ENCODE data around the gene PPP1R13B.
"Not testable (repeated sequence)": the region's sequence is repeated elsewhere in the genome, so short reads cannot be mapped to it uniquely, and the experiment has no call there.

Gene PPP1R13B

DNA sequence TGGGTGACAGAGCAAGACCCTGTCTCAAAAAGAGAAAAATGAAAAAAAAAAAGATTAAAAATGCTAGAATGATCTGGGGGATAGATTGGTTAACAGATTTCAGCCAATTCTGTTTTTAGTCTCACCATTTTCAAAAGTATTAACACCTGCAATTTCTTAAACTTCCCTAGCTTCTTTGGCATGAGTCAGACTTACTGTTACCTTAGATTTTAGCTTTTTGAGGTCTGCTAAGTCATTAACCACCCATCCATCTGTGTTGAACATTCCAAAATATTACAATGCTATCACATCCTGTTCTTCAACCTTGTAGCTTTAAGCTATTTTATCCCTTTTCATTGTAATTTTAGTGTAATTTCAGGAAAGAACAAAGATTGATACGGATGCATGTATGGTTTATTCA lies 59.3 kb downstream of the PPP1R13B start:
- no peak for DNase-seq (ENCODE audit: low read depth, low spot score)

DNA sequence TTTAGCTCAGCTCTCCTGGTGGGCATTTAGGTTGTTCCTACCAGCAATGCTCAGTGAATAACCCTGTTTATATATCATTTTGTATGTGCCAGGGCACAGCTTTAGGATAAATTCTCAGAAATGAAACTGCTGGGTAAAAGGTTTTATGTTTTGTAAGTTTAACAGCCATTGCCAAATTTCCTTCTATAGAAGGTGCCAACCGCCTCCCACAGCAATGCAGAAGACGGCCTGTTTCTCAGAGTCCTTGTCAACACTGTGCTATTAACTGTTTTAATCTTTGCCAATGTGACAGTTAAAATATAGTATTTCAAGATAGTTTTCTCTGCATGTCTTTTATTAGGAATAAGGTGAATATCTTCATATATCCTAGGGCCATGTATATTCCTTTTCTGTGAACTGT lies 65.0 kb downstream of the PPP1R13B start:
- no peak for DNase-seq (ENCODE audit: low read depth, low spot score)

DNA sequence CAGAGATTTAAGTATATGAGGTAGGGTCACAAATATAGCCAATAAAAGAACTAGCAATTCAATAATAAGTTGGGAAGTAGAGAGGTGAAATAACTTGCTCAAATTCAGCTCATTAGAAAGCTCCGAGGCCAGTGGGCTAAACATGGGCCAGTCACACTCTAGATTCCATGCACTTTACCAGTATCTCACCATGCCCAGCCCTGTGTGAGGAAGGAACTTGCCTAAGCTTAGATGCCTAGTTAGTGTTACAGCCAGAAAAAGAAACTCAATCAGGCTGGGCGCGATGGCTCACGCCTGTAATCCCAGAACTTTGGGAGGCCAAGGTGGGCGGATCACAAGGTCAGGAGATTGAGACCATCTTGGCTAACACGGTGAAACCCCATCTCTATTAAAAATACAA lies 71.1 kb downstream of the PPP1R13B start:
- not testable (repeated sequence) for DNase-seq (ENCODE audit: low read depth, low spot score)

DNA sequence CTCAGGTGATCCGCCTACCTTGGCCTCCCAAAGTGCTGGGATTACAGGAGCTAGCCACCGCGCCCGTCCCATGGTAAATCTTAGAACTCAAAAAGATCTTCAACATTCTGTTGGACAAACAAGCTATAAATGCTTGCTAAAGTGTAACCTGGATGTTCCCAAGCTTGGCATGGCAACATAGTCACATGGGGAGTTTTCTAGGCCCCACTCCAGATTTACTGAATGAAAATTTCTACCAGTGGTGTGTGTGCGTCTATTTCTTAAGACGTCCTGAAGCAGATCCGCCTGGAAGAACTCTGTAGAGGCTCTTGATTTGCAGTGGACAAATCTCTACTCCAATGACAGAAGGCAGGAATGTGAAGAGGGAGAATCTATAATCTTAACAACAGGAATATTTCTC lies 71.9 kb downstream of the PPP1R13B start:
- DNase-seq (ENCODE audit: low read depth, low spot score), result no peak

DNA sequence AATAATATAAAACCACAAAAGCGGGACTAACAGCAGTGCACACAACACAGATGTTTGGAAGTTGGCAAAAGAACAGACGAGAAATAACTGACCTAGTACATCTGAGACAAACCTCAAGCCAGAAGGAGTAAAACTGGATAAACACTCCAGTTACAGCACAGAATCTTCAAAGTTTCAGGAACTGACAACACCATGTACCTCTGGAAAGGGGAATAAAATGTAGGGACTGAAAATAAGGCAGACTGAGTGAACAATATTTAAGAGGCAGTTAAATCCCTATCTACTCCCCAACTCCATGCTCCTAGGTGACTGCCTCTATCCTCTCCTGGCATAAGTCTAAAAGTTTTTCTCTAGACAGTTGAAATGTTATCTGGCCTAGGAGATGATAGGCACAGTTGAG lies 73.9 kb downstream of the PPP1R13B start:
- DNase-seq (ENCODE audit: low read depth, low spot score), result no peak

DNA sequence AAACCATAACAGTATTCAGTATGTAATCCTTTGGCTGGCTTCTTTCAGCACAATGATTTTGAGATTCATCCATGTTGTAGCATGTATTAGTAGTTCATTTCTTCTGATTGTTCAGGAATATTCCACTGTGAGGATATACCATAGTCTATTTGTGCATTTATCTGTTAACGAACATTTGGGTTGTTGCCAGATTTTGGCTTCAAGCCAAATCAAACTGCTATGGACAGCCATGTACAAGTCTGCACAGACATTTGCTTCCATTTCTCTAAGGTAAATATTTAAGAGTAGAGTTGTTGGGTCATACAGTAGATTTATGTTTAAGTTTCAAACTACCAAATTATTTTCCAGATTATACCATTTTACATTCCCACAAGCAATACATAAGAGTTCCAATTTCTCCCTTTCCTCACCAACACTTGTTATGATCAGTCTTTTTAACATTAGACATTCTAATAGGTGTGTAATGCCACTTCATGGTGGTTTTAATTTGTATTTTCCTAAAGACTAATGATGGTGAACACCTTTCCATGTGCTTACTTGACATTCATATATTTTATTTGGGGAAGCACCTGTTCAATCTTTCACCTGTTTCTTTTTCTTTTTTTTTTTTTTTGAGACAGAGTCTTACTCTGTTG lies 75.2 kb downstream of the PPP1R13B start:
- no peak for DNase-seq (ENCODE audit: low read depth, low spot score)

DNA sequence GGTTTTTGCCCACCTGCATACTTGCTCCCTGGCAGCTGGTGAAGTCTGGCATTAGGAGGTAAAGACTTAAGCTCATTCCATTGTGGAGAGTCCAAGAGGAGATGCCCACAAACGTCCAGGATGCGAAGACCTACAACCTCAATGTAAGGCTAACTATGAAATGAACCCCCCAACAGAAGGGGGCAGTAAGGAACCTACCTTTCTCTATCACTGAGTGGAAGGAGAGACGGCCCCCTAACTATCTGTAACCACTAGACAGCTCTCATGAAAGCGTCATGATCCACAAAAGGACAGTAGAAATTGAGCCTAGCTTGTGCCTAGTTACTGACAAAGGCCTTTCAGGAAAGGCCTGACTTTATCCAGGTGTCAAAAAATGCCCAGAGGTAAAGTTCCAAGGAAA lies 76.5 kb downstream of the PPP1R13B start:
- no peak for DNase-seq (ENCODE audit: low read depth, low spot score)

DNA sequence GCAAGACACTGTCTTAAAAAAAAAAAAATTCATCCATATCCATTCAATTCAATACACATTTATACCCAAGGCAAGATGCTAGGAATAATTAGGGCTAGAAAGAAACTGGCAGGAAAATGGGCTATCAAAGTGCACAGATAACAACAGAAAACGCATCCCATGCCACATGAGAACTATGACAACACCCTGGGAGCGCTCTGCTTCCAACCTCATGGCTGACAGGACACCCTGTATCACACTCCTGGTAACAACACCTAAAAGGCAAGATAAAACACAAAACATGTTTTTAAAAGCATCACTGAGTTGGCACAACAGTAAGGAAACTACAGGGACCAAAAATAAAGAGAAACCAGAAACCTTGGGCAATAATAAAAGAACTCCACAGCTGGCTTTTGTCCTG lies 76.9 kb downstream of the PPP1R13B start:
- no peak for DNase-seq (ENCODE audit: low read depth, low spot score)

DNA sequence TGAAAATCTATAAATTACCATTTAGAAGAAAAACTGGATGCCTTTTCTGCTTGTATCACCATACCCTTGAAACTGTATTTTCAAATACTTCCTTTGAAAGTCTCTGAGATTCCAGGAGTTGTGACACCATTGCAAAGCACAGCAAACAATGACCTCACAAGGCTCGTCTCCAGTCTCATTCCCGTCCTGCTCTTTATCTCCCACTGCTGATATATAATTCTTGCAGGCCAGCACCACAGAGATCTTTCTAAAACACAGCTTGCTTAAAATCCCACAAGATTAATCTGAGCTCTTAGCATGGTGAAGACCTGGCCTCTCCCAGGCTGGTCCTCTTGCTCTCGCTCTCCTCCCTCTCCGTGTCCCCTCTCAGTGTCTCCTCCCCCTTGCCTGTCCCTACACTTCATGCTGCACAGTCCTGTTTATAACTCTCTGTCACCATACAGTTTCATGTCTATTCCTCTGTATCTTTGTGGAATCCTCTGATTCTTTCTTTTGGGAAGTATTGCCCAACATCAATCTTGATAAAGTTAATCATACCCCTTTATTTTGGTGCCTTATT lies 80.0 kb downstream of the PPP1R13B start:
- no peak for DNase-seq (ENCODE audit: low read depth, low spot score)

DNA sequence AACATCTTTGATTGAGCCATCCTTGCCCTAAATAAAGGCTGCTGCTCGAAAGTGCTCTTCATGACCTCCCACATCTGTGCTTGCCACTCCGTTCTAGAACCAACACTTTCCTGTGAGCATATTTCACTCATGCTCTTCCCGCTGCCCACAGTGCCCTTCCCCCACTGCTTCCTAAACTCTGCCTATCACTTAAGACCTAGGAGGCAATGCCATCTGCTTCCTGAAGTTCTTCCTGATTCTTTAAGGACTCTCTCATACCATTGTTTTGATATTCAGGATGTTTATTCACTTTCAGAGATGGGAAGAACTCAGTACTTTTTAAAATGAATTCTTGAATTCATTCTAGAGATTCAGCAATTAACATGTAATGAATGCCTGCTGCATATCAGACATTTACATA lies 81.8 kb downstream of the PPP1R13B start:
- DNase-seq (ENCODE audit: low read depth, low spot score), result no peak

DNA sequence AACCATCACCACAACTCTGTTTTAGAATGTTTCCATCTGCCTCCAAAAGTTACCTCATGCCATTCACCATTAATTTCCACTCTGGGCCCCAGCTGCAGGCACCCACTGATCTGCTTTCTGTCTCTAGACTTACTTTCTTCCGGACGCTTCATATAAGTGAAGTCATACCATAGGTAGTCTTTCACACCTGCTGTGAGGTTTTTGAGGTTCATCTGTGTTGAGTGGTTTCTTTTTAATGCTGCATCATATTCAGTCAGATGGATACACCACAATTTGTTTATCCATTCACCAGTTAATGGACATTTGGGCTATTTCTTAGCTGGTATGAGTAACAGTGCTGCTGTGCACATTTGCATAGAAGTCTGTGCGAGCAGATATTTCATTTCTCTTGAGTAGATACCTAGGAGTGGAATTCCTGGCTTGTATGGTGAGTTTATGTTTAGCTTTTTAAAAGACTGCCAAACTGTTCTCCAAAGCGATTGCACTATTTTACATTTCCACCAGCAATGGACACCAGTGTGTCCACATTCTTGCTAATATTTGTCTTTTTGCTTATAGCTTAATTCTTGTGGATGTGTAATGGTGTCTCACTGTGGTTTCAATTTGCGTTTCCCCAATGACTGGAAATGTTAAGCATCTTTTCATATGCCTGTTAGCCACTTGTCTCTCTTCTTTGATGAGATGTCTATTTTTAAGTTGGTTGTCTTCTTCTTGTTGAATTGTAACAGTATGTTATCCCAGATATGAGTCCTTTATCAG lies 83.5 kb downstream of the PPP1R13B start:
- DNase-seq (ENCODE audit: low read depth, low spot score), result no peak

DNA sequence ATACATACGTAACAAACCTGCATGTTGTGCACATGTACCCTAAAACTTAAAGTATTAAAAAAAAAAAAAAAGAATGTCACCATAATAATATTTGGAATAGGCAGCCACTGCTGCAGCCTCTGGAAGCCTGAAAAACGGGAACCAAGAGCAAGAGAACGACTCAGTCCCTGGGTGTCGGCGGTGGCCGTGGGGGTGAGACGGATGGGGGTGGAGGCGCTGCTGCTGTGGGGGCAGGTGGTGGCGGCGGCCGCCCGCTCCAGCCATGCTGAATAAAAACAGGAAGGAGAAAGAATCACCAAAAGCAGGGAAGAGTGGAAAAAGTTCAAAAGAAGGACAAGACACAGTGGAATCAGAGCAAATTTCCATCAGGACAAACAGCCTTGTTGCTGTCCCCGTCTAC lies 84.8 kb downstream of the PPP1R13B start:
- DNase-seq (ENCODE audit: low read depth, low spot score), result no peak

DNA sequence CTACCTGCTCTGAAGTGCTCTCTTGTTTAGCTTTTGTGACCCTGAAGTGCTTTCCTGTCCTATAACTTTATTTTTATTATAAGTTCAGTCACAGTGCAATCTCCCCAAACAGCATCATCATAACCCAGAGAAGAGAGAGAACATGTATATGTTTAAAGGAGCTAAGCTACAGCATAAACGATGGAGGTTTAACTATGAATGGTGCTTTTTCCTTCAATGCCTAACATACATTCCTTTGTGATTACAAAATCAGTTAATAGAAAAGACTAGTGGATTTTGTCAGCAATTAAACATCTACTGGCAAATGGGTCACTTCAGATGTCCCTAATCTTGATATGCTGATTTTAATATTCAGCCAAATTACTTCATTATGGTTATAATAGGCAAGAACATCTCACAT lies 85.3 kb downstream of the PPP1R13B start:
- no peak for DNase-seq (ENCODE audit: low read depth, low spot score)

DNA sequence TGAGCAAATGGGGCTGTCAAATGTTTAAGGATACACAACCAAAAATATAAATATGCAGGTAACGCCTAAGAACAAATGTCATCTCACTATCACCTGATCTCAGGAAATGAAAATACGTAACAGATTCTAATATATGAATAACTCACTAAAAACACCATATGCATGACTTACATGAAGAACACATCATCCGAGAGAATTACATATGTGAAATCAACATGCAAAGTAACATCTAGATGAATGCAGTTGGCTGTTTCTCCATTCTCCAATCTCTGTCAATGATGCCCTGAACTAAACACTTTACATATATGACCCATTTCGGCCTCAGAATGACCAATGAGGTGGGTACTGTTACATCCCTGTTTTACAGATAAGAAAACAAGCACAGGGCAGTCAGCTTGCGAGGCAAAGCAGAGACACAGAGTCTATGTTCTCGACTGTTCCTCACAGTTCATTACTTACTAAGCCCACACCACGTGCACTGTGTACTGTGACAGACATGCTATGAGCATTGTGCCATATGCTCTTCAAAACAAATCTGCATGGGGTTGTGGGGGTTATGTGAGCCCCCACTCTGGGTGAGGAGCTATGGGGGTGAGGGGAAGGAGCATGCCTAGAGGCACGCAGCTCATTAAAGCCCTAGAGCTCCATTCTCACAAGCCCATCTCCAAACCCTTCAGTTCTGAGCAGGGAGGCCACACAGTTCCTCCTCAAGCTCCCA lies 89.2 kb downstream of the PPP1R13B start:
- DNase-seq (ENCODE audit: low read depth, low spot score), result no peak

DNA sequence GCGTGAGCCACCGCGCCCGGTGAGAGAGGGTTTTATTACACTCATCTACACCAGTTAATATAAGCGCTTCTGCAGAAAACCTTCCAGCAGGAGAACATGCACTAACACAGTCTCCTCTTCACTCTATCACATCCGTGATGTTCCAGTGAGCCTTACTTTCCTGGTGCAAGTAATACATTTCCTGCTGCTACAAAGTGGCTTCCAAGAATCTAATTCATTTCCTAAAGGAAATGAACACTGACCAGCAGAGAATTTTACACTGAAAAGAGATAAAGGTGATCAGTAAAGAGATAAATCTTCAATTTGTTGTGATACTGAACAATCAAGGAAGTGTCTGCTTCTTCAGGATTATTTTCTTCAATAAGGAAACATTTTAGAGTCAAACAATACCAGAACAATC lies 92.3 kb downstream of the PPP1R13B start:
- DNase-seq (ENCODE audit: low read depth, low spot score), result no peak

DNA sequence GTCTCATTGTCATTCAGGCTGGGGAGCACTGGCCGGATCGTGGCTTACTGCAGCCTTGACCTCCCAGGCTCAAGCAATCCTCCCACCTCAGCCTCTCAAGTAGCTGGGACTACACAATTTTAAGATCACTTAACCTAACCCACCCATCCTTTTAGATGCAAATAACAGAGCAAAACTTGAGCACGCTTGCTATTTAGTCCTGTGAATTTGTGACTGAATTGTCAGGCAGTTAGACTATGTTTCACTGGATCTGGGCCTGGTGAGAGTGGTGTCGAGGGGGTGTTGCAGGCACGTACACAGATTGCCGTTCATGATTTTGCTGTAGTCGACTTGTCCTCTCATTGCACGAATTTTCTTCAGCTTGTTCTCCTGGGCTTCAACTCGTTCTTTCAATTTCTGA lies 93.6 kb downstream of the PPP1R13B start:
- DNase-seq (ENCODE audit: low read depth, low spot score), result no peak

DNA sequence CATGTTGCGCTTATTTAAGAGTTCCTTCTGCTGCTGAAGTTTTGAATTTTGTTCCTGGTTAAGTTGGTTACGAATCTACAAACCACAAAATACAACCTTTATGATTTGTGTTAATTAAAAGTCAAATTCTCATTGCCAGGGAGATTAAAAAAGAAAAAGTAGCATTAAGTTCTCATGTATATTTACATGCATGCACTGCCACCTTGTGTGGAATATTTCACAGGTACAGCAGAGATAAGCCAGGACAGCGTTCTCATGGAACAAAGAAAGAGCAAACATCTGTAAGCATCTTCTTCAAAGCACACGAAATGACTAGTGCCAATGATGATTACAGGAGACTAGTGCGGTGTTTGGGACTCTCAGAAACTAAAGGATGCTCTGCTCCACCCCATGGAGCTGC lies 97.5 kb downstream of the PPP1R13B start:
- no peak for DNase-seq (ENCODE audit: low read depth, low spot score)

DNA sequence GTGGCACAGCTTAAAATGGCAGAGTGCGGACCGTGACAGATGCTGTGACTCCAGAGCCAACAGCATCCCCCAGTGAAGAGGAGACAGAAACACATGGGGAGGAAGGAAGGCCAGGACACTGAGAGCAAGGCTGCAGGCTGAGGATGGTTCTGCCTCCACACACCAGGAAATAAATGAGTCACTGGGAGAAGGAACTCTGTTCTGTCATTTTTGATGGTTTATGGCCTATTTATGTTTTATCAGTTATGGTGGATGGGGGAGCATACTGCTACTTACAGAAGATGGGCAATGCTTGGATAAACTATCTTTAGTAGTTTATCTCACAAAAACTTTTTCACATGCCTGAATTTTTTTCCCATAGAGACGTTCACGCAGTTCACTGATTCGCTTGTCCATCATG lies 97.9 kb downstream of the PPP1R13B start:
- no peak for DNase-seq (ENCODE audit: low read depth, low spot score)

DNA sequence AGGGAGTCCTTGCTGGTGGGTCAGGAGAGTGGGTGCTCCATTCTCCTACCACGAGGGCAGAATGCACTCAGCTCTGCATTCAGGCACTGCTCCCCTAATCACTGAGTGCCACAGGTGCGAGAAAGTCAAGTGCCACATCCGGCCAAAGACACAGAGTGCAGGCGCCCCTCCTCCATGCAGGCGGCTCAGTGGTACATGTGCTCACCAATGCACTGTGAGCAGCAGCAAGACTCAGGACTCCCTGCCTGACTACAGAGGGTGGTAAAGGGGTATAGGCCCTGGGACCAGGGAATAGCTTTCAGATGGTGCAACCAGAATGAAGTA lies 98.9 kb downstream of the PPP1R13B start:
- DNase-seq (ENCODE audit: low read depth, low spot score), result no peak

DNA sequence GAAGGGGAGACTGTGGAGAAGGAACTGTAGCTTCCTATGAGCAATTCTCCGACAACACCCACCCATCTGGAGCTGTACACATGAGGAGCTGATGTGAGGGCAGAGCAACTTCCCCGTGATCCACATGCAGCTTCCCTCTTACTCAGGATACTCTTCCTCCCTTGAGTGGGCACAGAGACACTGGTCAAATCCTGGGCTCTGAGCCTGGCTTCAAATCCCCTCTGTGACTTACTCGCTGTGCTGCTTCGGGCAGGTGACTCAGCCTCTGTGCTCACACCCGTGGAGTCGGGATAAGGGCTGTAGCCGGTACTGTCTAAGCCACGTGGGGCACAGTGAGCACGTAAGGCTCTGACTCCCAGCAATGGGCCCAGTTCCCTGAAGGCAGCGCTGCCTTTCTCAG lies 100.7 kb downstream of the PPP1R13B start:
- DNase-seq (ENCODE audit: low read depth, low spot score), result no peak

DNA sequence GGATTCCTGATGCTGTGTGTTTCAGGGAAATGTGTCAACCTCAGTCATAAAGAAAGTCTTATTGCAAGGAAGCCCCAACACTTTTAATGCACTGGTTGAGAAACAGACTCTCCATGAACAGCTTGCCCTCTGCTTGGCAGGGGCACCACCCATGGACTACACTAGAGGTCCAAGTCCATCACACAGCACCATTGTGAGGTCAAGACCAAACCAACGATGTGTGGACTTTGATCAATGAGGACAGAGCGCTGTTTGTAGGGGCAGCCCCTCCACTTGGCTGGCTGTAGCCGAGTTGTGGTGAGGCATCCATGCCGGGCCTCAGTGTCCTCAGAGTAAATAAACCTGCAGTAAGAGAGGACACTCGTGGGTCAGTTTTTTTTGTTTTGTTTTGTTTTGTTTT lies 102.0 kb downstream of the PPP1R13B start:
- no peak for DNase-seq (ENCODE audit: low read depth, low spot score)

DNA sequence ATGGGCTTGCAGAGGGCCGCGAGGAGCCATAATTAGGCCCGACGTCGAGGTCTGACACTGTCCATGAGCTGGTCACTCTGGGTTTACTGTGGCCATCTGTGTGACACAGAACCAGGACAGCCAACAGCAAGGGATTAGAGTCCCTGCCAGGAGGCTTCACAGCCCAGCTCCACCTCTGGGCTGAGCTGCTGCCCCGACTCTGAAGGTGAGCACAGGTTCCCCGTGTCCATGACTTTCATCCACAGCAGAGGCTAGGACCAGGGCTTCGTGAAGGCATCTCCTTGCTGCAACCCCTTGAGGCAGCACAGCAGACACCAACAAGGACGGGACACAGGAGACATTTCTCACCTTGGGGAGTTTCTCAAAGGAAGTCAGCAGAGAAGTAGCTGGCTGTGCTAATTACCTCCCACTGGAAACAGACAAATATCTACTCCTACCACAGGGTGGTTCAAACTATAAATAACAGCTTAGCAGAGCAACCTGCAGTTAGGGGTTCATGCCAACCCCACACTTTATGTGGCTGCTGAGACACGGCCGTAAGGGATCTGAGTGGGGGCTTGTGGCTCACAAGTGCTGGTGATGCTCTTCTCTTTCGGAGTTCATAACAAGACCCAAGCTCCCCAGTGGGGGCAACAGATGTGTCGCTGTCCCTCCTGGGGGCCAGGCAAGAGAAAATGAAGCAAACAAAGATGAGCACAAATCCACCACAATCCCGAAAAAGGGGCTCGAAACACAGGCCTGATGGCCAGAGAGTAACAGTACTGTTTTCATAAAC lies 102.6 kb downstream of the PPP1R13B start:
- no peak for DNase-seq (ENCODE audit: low read depth, low spot score)

Data from activated naive CD8-positive, alpha-beta T cell treated with anti-CD3 and anti-CD28 coated beads, Interleukin-2, amount 50 U/mL, for 16 hours (primary cell).